ENCODE results near the gene TGFBR3L.
A peak's percentile ranks its signal among the peaks of the same experiment; 100 is the strongest.

The TGFBR3L gene

DNA sequence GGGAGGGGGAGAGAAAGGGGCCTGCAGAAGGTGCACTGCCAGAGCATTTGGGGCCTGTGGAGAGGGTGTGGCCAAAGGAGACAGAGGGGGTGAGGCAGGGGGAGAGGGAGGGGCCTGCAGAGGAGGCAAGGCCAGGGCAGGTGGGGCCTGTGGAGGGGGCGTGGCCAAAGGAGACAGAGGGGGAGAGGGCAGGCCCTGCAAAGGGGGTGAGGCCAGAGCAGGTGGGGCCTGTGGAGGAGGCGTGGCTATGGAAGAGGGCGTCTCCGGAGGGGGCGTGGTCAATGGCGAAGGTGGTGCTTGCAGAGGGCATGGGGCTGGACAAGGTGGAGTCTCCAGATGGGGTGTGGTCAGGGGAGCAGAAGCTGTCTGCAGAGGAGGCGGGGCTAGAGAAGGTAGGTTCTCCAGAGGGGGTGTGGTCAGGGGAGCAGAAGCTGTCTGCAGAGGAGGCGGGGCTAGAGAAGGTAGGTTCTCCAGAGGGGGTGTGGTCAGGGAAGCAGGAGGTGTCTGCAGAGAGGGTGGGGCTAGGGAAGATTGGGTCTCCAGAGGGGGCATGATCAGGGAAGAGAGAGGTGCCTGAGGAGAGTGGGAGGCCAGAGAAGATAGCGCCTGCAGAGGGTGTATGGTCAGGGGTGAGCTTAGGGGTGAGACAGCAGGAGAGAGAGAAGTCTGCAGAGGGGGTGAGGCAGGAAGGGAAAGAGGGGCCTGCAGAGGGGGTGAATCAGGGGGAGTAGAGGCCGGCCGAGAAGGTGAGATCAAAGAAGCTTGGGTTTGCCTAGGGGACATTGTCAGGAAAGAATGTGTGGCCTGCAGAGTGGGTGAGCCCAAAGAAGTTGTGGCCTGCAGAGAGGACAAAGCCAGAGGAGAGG lies 43.8 kb upstream of the TGFBR3L start:
- Histone ChIP-seq H3K9me3 (ENCODE audit: control insufficient read depth in 5 of 5, low read length in 5 of 5) (no peaks in the 10 kb centered on the region), H3K9ac (ENCODE audit: low read length in 5 of 5) (no peak overlapping the region), H3K36me3 (ENCODE audit: control insufficient read depth in 5 of 5, insufficient read depth in 5 of 5, low read length in 5 of 5) (no peaks in the 10 kb centered on the region), H3K27me3 (ENCODE audit: control insufficient read depth in 5 of 5, insufficient read depth in 4 of 5, low read length in 5 of 5) (peaks cover 28 to 43% (median 37%) of the 10 kb centered on the region in 5 donors), H3K27ac (ENCODE audit: low read depth, low read length) (no peak overlapping the region), H3K4me3 (ENCODE audit: low read depth in 1 of 5, low read length in 5 of 5) (no peak overlapping the region), H3K4me1 (ENCODE audit: control insufficient read depth in 5 of 5, insufficient read depth in 5 of 5, low read length in 5 of 5) (peaks cover 0 to 45% (median 37%) of the 10 kb centered on the region in 5 donors)

DNA sequence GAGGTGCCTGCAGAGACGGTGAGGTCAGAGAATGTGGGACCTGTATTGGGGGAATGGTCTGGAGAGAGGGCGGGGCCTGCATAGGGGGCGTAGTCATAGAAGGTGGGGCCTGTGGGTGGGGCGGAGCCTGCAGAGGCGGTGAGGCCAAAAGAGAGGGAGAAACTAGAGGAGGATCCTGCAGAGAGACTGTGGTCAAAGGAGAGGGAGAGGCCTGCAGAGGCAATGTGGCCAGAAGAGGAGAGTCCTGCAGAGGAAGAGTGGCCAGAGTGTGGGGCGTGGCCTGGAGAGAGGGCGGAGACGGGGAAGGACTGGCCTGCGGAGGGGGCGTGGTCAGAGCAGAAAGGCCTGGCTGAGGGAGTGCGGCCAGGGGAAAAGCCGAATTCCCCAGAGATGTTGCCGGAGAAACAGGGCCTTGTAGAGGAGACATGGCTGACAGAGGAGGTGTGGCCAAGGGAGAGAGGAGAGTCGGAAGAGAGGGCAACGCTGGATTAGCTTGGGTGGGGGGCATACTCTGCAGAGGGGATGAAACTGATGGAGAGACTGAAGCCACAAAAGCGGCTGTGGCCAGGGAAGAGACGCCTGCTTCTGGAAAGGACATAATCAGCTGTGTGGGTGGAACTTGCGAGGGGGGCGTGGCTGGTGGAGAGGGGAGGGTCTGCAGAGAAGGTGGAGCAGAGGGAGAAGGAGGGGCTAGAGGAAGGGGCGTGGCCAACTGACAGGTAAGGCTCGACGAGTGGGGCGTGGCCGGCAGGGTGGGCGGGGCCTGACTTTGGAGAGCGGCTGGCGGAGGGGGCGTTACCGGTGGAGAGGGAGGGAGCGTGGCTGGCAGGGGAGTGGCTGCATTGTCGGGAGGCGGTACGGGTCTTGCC lies 43.0 kb upstream of the TGFBR3L start:
- H3K27ac ChIP-seq (ENCODE audit: low read depth, low read length): no peak overlapping the region

DNA sequence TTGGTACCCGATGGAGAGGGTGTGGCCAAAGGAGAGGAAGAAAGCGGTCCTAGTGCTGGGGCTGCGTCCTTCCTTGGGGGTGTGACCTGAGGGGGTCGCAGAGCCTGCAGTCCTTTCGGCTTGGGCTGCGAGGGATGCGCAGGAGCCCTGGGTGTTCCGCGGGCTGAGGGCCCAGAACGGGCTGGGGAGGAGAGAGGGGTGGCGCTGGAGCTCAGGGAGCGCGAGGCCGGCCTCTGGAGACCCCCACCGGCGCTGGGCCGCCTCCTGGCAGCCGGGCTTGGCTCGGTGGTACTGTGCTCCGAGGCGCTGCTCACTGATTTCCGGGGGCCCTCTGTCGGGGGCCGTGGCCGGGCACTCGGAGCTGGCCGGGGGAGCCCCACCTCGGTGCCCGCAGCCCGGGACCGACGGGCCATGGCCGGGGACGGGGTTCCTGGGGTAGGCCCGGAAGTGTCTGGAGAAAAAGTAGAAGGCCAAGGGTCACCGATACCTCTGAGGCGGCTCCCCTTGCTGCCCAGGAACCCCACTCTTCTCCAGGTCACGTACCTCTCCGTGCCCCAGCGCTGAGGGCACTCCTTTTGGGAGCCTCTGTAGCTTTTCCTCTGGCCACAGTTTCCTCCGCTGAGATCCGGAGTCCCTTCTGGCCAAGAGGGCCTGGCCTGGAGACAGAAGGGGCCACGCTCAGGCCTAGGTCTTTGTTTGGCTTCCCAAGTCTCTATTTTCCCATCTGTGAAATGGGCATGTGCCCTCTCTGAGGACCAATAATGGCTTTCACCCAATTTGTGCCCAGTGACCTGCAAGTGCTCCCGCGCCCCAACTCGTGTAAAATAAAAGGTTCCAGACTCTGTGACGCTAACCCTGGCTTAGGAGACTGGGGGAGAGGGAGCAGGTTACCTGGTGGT lies 42.1 kb upstream of the TGFBR3L start:
- Histone ChIP-seq H3K9ac (ENCODE audit: low read length in 5 of 5) (no peak overlapping the region), H3K27ac (ENCODE audit: low read depth, low read length) (no peak overlapping the region), H3K36me3 (ENCODE audit: control insufficient read depth in 5 of 5, insufficient read depth in 5 of 5, low read length in 5 of 5) (no peaks in the 10 kb centered on the region), H3K4me3 (ENCODE audit: low read depth in 1 of 5, low read length in 5 of 5) (peak overlapping the region in 2 of 5 donors; percentile 20 to 58), H3K4me1 (ENCODE audit: control insufficient read depth in 5 of 5, insufficient read depth in 5 of 5, low read length in 5 of 5) (peaks cover 0 to 45% (median 37%) of the 10 kb centered on the region in 5 donors), H3K27me3 (ENCODE audit: control insufficient read depth in 5 of 5, insufficient read depth in 4 of 5, low read length in 5 of 5) (peaks cover 24 to 34% (median 27%) of the 10 kb centered on the region in 5 donors), H3K9me3 (ENCODE audit: control insufficient read depth in 5 of 5, low read length in 5 of 5) (no peaks in the 10 kb centered on the region)

More for the DNA sequence above, 43.0 kb upstream of the TGFBR3L start:
- Histone ChIP-seq H3K4me3 (ENCODE audit: low read depth in 1 of 5, low read length in 5 of 5) (peak overlapping the region; percentile 20 to 68 (median 58)), H3K9ac (ENCODE audit: low read length in 5 of 5) (no peak overlapping the region), H3K4me1 (ENCODE audit: control insufficient read depth in 5 of 5, insufficient read depth in 5 of 5, low read length in 5 of 5) (peaks cover 0 to 45% (median 37%) of the 10 kb centered on the region in 5 donors), H3K9me3 (ENCODE audit: control insufficient read depth in 5 of 5, low read length in 5 of 5) (no peaks in the 10 kb centered on the region), H3K36me3 (ENCODE audit: control insufficient read depth in 5 of 5, insufficient read depth in 5 of 5, low read length in 5 of 5) (no peaks in the 10 kb centered on the region), H3K27me3 (ENCODE audit: control insufficient read depth in 5 of 5, insufficient read depth in 4 of 5, low read length in 5 of 5) (peaks cover 28 to 42% (median 34%) of the 10 kb centered on the region in 5 donors)

DNA sequence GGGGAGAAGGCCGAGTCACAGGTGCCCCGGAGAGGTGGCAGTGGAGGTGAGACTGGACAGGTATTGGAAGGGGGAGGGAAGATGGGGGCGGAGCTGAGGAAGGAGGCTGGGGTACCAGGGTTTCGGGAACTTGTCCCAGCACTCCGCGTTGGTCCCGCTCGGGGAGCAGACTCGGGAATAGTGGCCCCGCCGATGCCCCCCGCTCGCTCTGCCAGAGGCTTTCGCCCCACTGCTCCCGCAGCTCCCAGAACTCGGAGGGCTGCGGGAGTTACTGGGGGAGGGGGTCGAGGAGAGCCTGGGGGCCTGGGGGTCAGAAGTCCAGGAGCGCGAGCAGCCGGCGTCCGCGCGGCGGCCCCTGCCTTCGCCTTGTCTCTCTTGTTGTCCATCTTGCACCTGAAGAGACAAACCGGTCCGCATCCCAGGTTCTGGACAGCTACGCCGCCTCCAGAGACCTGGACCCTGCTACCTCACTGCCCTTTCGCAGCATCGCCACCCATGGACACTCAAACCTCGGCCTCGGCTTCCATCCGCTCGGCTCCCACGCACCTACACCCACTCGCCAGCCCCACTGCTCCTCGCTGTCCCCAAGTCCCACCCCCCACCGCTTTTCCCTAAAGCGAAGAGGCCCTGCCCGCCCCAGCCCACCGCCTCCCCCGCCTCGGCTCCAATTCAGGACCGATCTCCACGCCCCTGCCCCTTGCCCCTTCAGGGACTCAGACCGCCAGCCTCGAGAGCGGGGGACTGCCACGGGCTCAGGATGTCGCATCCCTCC lies 41.1 kb upstream of the TGFBR3L start:
- Histone ChIP-seq H3K4me1 (ENCODE audit: control insufficient read depth in 5 of 5, insufficient read depth in 5 of 5, low read length in 5 of 5) (peaks cover 0 to 42% (median 34%) of the 10 kb centered on the region in 5 donors), H3K27me3 (ENCODE audit: control insufficient read depth in 5 of 5, insufficient read depth in 4 of 5, low read length in 5 of 5) (peaks cover 23 to 31% (median 26%) of the 10 kb centered on the region in 5 donors), H3K4me3 (ENCODE audit: low read depth in 1 of 5, low read length in 5 of 5) (no peak overlapping the region), H3K9ac (ENCODE audit: low read length in 5 of 5) (no peak overlapping the region), H3K27ac (ENCODE audit: low read depth, low read length) (no peak overlapping the region), H3K36me3 (ENCODE audit: control insufficient read depth in 5 of 5, insufficient read depth in 5 of 5, low read length in 5 of 5) (no peaks in the 10 kb centered on the region), H3K9me3 (ENCODE audit: control insufficient read depth in 5 of 5, low read length in 5 of 5) (no peaks in the 10 kb centered on the region)

DNA sequence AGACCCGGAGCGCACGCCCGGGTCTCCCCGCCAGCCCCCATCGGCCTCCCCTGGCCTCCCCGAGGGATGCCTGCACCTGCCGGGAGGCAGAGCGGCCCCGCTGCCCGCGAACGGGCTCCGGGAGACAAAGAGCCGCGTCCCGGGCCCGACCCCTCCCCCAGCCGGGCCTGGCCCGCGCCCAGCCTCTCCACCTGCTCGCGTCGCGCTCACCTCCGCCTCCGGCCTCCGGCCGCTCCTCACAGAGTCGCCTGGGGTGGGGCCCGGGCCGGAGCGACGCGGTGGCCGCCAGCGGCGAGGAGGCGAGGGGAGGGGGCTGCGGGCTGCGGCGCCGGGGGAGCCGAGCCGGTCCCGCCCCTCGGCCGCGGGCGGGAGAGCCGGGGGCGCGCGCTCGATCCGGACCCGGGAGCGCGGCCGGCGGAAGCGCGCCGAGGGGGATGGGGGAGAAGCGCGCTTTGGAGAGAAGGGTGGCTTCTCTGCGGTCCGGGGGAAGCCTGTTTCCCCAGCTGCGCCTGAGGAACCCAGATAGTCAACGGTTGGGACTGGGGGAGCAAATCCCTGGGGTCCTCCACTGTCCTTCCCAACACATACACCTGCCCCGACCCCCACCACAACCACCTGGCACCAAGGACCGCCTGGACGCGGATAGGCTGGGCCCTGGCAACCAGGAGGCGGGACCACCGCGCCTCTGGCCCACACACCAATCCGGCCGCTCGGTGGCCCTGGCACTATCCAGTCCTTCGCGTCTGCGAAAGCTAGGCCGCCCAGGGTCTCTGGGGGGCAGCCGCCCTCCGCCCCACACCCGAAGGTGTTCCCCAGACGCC lies 40.3 kb upstream of the TGFBR3L start, which contains the start of gene PRR36:
Gene PRR36, minus strand, starts transcription at position 315 of the 821 bp plus-strand sequence. CDS start 701 bp downstream, outside the sequence.
- H3K27ac ChIP-seq (ENCODE audit: low read depth, low read length): no peak within 1 kb of the TSS
- H3K4me3 ChIP-seq (ENCODE audit: low read depth in 1 of 5, low read length in 5 of 5): no peak within 1 kb of the TSS
- H3K9ac ChIP-seq (ENCODE audit: low read length in 5 of 5): no peak within 1 kb of the TSS
- H3K36me3 ChIP-seq (ENCODE audit: control insufficient read depth in 5 of 5, insufficient read depth in 5 of 5, low read length in 5 of 5): no peaks in the 10 kb centered on the region
- H3K9me3 ChIP-seq (ENCODE audit: control insufficient read depth in 5 of 5, low read length in 5 of 5): no peaks in the 10 kb centered on the region
- H3K27me3 ChIP-seq (ENCODE audit: control insufficient read depth in 5 of 5, insufficient read depth in 4 of 5, low read length in 5 of 5): peaks cover 22 to 31% (median 26%) of the 10 kb centered on the region in 5 donors
- peaks cover 0 to 34% (median 27%) of the 10 kb centered on the region in 5 donors for H3K4me1 ChIP-seq (ENCODE audit: control insufficient read depth in 5 of 5, insufficient read depth in 5 of 5, low read length in 5 of 5)

DNA sequence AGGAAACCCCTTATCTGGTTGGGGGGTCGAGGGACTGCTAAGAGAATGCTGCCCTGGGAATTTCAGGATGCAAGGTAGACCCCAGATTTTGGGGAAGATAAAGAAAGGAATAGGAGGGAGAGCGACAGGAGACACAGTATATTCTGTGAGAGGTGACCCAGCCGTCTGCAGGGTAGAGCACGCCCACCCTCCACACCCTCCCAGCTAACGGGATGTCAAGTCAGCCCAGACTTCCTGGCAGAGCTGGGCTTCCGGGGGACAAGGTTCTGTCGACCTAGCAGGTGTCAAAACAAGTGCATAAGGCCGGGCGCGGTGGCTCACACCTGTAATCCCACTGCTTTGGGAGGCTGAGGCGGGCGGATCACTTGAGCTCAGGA lies 39.7 kb upstream of the TGFBR3L start:
- H3K9ac ChIP-seq (ENCODE audit: low read length in 5 of 5): no peak overlapping the region
- peaks cover 22 to 35% (median 26%) of the 10 kb centered on the region in 5 donors for H3K27me3 ChIP-seq (ENCODE audit: control insufficient read depth in 5 of 5, insufficient read depth in 4 of 5, low read length in 5 of 5)
- H3K36me3 ChIP-seq (ENCODE audit: control insufficient read depth in 5 of 5, insufficient read depth in 5 of 5, low read length in 5 of 5): no peaks in the 10 kb centered on the region
- H3K9me3 ChIP-seq (ENCODE audit: control insufficient read depth in 5 of 5, low read length in 5 of 5): no peaks in the 10 kb centered on the region
- peaks cover 0 to 28% (median 23%) of the 10 kb centered on the region in 5 donors for H3K4me1 ChIP-seq (ENCODE audit: control insufficient read depth in 5 of 5, insufficient read depth in 5 of 5, low read length in 5 of 5)
- H3K4me3 ChIP-seq (ENCODE audit: low read depth in 1 of 5, low read length in 5 of 5): no peak overlapping the region
- H3K27ac ChIP-seq (ENCODE audit: low read depth, low read length): no peak overlapping the region

DNA sequence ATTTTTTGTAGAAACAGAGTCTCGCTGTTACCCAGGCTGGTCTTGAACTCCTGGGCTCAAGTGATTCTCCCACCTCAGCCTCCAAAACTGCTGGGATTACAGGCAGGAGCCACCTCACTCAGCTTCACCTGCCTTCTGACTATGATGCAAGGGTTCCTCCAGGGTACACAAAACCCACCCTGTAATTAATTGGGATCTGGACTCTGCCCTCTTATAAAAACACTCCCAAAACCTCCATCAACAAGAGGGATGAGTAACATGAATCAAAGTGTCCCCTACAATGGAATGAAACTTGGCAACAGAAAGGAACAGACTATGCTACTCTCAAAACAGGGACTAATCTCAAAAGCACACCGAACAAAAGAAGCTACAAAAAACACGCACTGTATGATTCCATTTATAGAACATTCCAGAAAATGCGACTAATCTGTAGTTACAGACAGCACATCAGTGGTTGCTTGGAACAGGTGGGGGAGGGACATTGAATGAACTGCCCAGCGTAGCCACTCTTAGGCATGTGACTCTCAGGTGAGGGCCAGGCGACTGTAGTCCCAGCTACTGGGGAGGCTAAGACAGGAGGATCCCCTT lies 37.3 kb upstream of the TGFBR3L start:
- Histone ChIP-seq H3K4me3 (ENCODE audit: low read depth in 1 of 5, low read length in 5 of 5) (no peak overlapping the region), H3K9ac (ENCODE audit: low read length in 5 of 5) (no peak overlapping the region), H3K9me3 (ENCODE audit: control insufficient read depth in 5 of 5, low read length in 5 of 5) (no peaks in the 10 kb centered on the region), H3K27me3 (ENCODE audit: control insufficient read depth in 5 of 5, insufficient read depth in 4 of 5, low read length in 5 of 5) (peaks cover 22 to 30% (median 25%) of the 10 kb centered on the region in 5 donors), H3K4me1 (ENCODE audit: control insufficient read depth in 5 of 5, insufficient read depth in 5 of 5, low read length in 5 of 5) (peaks cover 0 to 9% (median 6%) of the 10 kb centered on the region in 5 donors), H3K36me3 (ENCODE audit: control insufficient read depth in 5 of 5, insufficient read depth in 5 of 5, low read length in 5 of 5) (no peaks in the 10 kb centered on the region), H3K27ac (ENCODE audit: low read depth, low read length) (no peak overlapping the region)

DNA sequence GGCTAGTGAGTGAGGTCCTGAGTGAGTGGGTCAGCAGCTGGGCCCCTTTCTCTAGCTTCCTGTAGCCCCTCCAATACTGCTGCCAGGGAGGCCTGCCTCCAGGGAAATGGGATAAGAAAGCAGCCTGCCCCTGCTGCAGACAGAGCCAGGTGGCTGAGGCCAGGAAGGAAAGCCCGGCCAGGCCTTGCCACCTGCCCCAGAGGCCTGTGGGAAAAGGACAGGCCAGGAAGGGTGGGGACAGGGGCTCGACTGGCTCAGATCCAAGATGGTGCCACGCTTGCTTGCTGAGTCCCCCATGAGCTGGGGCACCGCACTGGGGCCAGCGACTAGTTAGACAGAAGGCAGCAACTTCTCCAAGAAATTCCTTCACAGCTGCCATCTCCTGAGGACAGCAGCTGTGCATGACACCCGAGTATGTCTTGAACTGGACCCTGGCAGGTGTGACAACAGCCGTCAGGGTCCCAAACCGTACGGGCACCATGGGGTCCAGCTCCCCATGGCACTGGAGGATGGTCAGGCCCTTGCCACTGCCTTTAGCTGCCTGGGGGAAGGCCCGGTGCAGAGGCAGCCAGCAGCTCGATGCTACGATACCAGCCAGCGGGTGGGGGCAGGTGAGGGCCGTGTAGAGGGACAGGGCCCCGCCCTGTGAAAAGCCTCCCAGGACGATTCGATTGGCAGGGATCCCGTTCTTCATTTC lies 35.4 kb upstream of the TGFBR3L start:
- Histone ChIP-seq H3K36me3 (ENCODE audit: control insufficient read depth in 5 of 5, insufficient read depth in 5 of 5, low read length in 5 of 5) (no peaks in the 10 kb centered on the region), H3K9ac (ENCODE audit: low read length in 5 of 5) (no peak overlapping the region), H3K27me3 (ENCODE audit: control insufficient read depth in 5 of 5, insufficient read depth in 4 of 5, low read length in 5 of 5) (peaks cover 8 to 13% (median 11%) of the 10 kb centered on the region in 5 donors), H3K4me3 (ENCODE audit: low read depth in 1 of 5, low read length in 5 of 5) (no peak overlapping the region), H3K9me3 (ENCODE audit: control insufficient read depth in 5 of 5, low read length in 5 of 5) (no peaks in the 10 kb centered on the region), H3K4me1 (ENCODE audit: control insufficient read depth in 5 of 5, insufficient read depth in 5 of 5, low read length in 5 of 5) (peaks cover 0 to 6% (median 3%) of the 10 kb centered on the region in 5 donors), H3K27ac (ENCODE audit: low read depth, low read length) (no peak overlapping the region)

All from subcutaneous abdominal adipose tissue (tissue), 5 donors.